Prostate gland (tissue), 2 donors: ENCODE data around the gene NTM. TPM values are rescaled to one million over a fixed set of nuclear protein-coding genes. Genes with fewer than 3 reads are reported as not detected.

Experiments used
- DNase-seq: peaks from one replicate; pipeline ENCODE4 v3.0.0-alpha.2; 2019; ENCODE audit warnings: low spot score
- H3K27ac ChIP-seq, 2 donors: fragments of 200-600 bp; sonication (generic); 2 replicates each; pipeline ENCODE4 v1.5.1; 2017 to 2019
- H3K27me3 ChIP-seq: fragments of 200-600 bp; sonication (generic); replicated peaks from 2 replicates; pipeline ENCODE4 v1.5.1; 2019; ENCODE audit not compliant: insufficient read depth
- H3K36me3 ChIP-seq, 2 donors: fragments of 200-600 bp; sonication (generic); 1 replicate in 1 of 2; 2 replicates in 1 of 2; pipeline versions ENCODE4 v1.5.1 to v1.8.1; 2017 to 2019
- H3K4me1 ChIP-seq: fragments of 200-600 bp; sonication (generic); replicated peaks from 2 replicates; pipeline ENCODE4 v1.5.1; 2019
- H3K4me3 ChIP-seq, 2 donors: fragments of 200-600 bp; sonication (generic); 2 replicates each; pipeline ENCODE4 v1.5.1; 2017 to 2019
- H3K9me3 ChIP-seq: fragments of 200-600 bp; sonication (generic); 2 replicates; pipeline ENCODE4 v1.5.1; 2017
- POLR2A ChIP-seq: fragments of 450-650 bp; IDR thresholded peaks from one replicate; pipeline ENCODE4 v1.6.1; 2016; ENCODE audit warnings: antibody characterized with exemption, mild to moderate bottlenecking
- POLR2AphosphoS5 ChIP-seq: sonication (generic); formaldehyde crosslinking; IDR thresholded peaks from one replicate; pipeline ENCODE4 v1.6.1; 2017; ENCODE audit warnings: antibody characterized with exemption
- WGBS: methylation state at CpG from one replicate; pipeline ENCODE4 v1.1.5; 2018; 5-methylcytosine and 5-hydroxymethylcytosine counted together
- intact Hi-C: fragments of 100-400 bp; cut with DNase I; formaldehyde crosslinking; loops from one replicate; pipeline ENCODE4 v1.14.2; 2022
- total RNA-seq, 2 donors: library from RNA; depleted of rRNA; stranded (reverse); fragments of >200 nt; gene quantifications; one replicate each; pipeline ENCODE4 v1.1.0, GENCODE V29; 2016
- TF ChIP-seq, protein P1 (sequence below), 4 experiments: fragments of 200-600 bp in 2 of 4; fragments of 450-650 bp in 2 of 4; sonication (generic) in 2 of 4; IDR thresholded peaks; 1 replicate in 3 of 4; 2 replicates in 1 of 4; pipeline ENCODE4 v1.5.1; 2016 to 2019; ENCODE audit warnings: antibody characterized with exemption in 4 of 4, mild to moderate bottlenecking in 2 of 4, moderate library complexity in 2 of 4

NTM gene
- total RNA-seq, 2 donors from 2014 or later = 7.4 TPM; not detected in 1

GRCh38 chr11:132202621-132203020 lies 832.2 kb downstream of the NTM start:
- WGBS = 79% methylated on average over 3 of the region's 3 CpGs
- H3K27me3 ChIP-seq = no peaks in the 10 kb centered on the region
- no peak overlapping the region for H3K4me3 ChIP-seq
- intact Hi-C loops = no loop called here
- H3K9me3 ChIP-seq = no peaks in the 10 kb centered on the region
- no peaks in the 10 kb centered on the region for H3K4me1 ChIP-seq
- no peaks in the 10 kb centered on the region for H3K36me3 ChIP-seq
- no peak overlapping the region for H3K27ac ChIP-seq
- TF ChIP-seq, protein P1, sequence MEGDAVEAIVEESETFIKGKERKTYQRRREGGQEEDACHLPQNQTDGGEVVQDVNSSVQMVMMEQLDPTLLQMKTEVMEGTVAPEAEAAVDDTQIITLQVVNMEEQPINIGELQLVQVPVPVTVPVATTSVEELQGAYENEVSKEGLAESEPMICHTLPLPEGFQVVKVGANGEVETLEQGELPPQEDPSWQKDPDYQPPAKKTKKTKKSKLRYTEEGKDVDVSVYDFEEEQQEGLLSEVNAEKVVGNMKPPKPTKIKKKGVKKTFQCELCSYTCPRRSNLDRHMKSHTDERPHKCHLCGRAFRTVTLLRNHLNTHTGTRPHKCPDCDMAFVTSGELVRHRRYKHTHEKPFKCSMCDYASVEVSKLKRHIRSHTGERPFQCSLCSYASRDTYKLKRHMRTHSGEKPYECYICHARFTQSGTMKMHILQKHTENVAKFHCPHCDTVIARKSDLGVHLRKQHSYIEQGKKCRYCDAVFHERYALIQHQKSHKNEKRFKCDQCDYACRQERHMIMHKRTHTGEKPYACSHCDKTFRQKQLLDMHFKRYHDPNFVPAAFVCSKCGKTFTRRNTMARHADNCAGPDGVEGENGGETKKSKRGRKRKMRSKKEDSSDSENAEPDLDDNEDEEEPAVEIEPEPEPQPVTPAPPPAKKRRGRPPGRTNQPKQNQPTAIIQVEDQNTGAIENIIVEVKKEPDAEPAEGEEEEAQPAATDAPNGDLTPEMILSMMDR (IDR thresholded peaks at IDR 0.05) = no peak
- TF ChIP-seq POLR2AphosphoS5 (no peak), POLR2A (no peak)
- no peak for DNase-seq

DNA sequence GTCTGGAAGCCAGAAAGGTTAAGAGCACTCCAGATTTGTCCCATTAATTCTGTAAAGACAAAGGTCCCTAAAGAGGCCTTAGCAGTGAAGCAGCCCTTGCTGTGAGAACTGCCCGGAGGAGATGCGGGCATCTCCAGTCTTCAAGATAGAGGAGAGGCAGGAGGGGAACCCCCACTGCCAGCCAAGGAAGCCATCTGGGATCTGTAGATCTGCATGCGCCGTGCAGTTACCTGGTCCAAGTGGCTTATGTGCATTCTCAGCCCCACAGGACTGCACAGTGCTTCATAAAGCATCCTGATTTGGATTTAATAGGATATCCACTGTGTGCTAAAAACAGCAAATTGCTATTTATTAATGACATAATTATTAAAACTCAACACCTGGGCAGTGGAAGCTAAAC lies 834.6 kb downstream of the NTM start:
- WGBS = 95% methylated on average over 4 of the region's 4 CpGs
- TF ChIP-seq POLR2A (no peak), POLR2AphosphoS5 (no peak)
- TF ChIP-seq, protein P1 (IDR thresholded peaks at IDR 0.05) = no peak
- no peak for DNase-seq
- no peaks in the 10 kb centered on the region for H3K36me3 ChIP-seq
- H3K4me1 ChIP-seq = no peaks in the 10 kb centered on the region
- H3K27me3 ChIP-seq = no peaks in the 10 kb centered on the region
- H3K27ac ChIP-seq = no peak overlapping the region
- no peak overlapping the region for H3K4me3 ChIP-seq
- H3K9me3 ChIP-seq = no peaks in the 10 kb centered on the region
- intact Hi-C loops = no loop called here

DNA sequence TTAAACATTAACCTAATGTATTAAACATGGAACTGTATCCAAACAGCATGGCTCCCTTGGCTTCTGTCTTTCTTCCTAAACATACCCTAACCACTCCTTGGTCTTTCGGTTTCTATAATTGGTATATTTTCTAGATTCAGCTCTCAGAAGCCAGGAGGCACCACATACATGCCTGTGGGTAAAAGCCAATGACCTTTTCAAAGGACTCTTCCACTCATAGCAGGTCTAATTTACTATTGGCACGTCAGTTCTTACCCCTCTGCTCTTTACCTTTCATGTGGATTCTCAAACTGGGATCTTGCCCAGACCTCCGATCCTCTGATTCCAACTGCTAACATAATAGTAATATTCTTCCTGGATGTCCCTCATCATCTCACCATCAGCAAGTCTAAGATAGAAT lies 835.1 kb downstream of the NTM start:
- Histone ChIP-seq H3K27ac (no peak overlapping the region), H3K4me1 (no peaks in the 10 kb centered on the region), H3K36me3 (no peaks in the 10 kb centered on the region), H3K4me3 (no peak overlapping the region), H3K9me3 (no peaks in the 10 kb centered on the region), H3K27me3 (no peaks in the 10 kb centered on the region)
- intact Hi-C loops = no loop called here
- TF ChIP-seq POLR2A (no peak), POLR2AphosphoS5 (no peak)
- TF ChIP-seq, protein P1 (IDR thresholded peaks at IDR 0.05) = no peak
- no peak for DNase-seq
- 92% methylated on average over 3 of the region's 3 CpGs for WGBS

GRCh38 chr11:132206993-132207392 lies 836.6 kb downstream of the NTM start:
- no peak overlapping the region for H3K4me3 ChIP-seq
- TF ChIP-seq POLR2A (no peak), POLR2AphosphoS5 (no peak)
- TF ChIP-seq, protein P1 (IDR thresholded peaks at IDR 0.05) = no peak
- H3K27ac ChIP-seq = no peak overlapping the region
- WGBS = 83% methylated on average over 5 of the region's 5 CpGs
- H3K27me3 ChIP-seq = no peaks in the 10 kb centered on the region
- intact Hi-C loops = no loop called here
- DNase-seq = no peak
- H3K4me1 ChIP-seq = no peaks in the 10 kb centered on the region
- no peaks in the 10 kb centered on the region for H3K9me3 ChIP-seq
- H3K36me3 ChIP-seq = no peaks in the 10 kb centered on the region

- no peak for DNase-seq
- TF ChIP-seq POLR2AphosphoS5 (no peak), POLR2A (no peak)
- TF ChIP-seq, protein P1 (IDR thresholded peaks at IDR 0.05) = no peak
- intact Hi-C loops = no loop called here
- no peak overlapping the region for H3K4me3 ChIP-seq
- WGBS = 34% methylated on average over 6 of the region's 6 CpGs
- no peaks in the 10 kb centered on the region for H3K4me1 ChIP-seq
- H3K9me3 ChIP-seq = no peaks in the 10 kb centered on the region
- H3K27me3 ChIP-seq = no peaks in the 10 kb centered on the region
- H3K36me3 ChIP-seq = no peaks in the 10 kb centered on the region
- H3K27ac ChIP-seq = no peak overlapping the region
Observed at GRCh38 chr11:132208477-132209055, 838.2 kb downstream of the NTM start.
